Upper lobe of left lung (tissue), 6 donors: Measurements from ENCODE around the gene BORCS6. TPM values are rescaled to one million over a fixed set of nuclear protein-coding genes. Genes with fewer than 3 reads are reported as not detected.

ENCODE experiments used
- ATAC-seq, 2 donors: fragments of 200-7000 bp; cut with Tn5 transposase; one replicate each; pipeline ENCODE4 v1.9.1; 2022; ENCODE audit warnings: mild to moderate bottlenecking in 2 of 2, moderate library complexity in 2 of 2; ENCODE audit not compliant: low FRiP score in 2 of 2
- DNase-seq, 2 donors: peaks; one replicate each; pipeline ENCODE4 v3.0.0-alpha.2; 2019 to 2020
- H3K27ac ChIP-seq, 4 donors: fragments of 200-600 bp; sonication (generic); one replicate each; pipeline ENCODE4 v1.5.1; 2016 to 2019
- H3K27me3 ChIP-seq, 4 donors: fragments of 200-600 bp; sonication (generic); one replicate each; pipeline ENCODE4 v1.5.1; 2017 to 2019
- H3K36me3 ChIP-seq, 4 donors: fragments of 200-600 bp; sonication (generic); one replicate each; pipeline ENCODE4 v1.5.1; 2016 to 2019
- H3K4me1 ChIP-seq, 4 donors: fragments of 200-600 bp; sonication (generic); one replicate each; pipeline ENCODE4 v1.5.1; 2018 to 2019
- H3K4me3 ChIP-seq, 4 donors: fragments of 200-600 bp; sonication (generic); one replicate each; pipeline ENCODE4 v1.5.1; 2017 to 2019; ENCODE audit warnings: mild to moderate bottlenecking in 2 of 4, moderate library complexity in 1 of 4
- H3K9me3 ChIP-seq, 4 donors: fragments of 200-600 bp; sonication (generic); one replicate each; pipeline ENCODE4 v1.5.1; 2018 to 2019
- CTCF ChIP-seq, 6 experiments: fragments of 450-650 bp in 4 of 6; fragments of 200-600 bp in 2 of 6; sonication (generic) in 2 of 6; IDR thresholded peaks; one replicate each; pipeline ENCODE4 v1.5.1; 2016 to 2019; ENCODE audit warnings: antibody characterized with exemption in 6 of 6
- EP300 ChIP-seq, 4 donors: sonication (generic); formaldehyde crosslinking; IDR thresholded peaks; one replicate each; pipeline ENCODE4 v1.5.1; 2017; ENCODE audit warnings: antibody characterized with exemption in 4 of 4, control low read depth in 2 of 4
- POLR2A ChIP-seq, 4 donors: fragments of 450-650 bp; IDR thresholded peaks; one replicate each; pipeline ENCODE4 v1.5.1; 2016 to 2017; ENCODE audit warnings: antibody characterized with exemption in 4 of 4, mild to moderate bottlenecking in 2 of 4
- POLR2AphosphoS5 ChIP-seq, 2 donors: sonication (generic); formaldehyde crosslinking; IDR thresholded peaks; one replicate each; pipeline ENCODE4 v1.5.1; 2017; ENCODE audit warnings: antibody characterized with exemption in 2 of 2
- WGBS, 2 donors: methylation state at CpG; one replicate each; pipeline ENCODE4 v1.1.5; 2017 to 2018; 5-methylcytosine and 5-hydroxymethylcytosine counted together
- total RNA-seq, 6 donors: library from RNA; depleted of rRNA in 4 of 6; stranded (reverse); fragments of >200 nt in 4 of 6; gene quantifications; one replicate each; pipeline versions ENCODE4 v1.1.0 to v1.2.1, GENCODE V29; 2016 to 2021
- donor health status: DM: no; HTN: no; CAD: no; lungs with moderate emphysema.
- donor health status: DM: no; HTN: yes; CAD: no; lungs with severe emphysema.

The BORCS6 gene
- total RNA-seq, 6 donors from 2014 or later = 7.3 to 12.5 (median 11.1) TPM

GRCh38 chr17:8159032-8159400, 31.0 kb downstream of the BORCS6 start:
- H3K9me3 ChIP-seq = no peaks in the 10 kb centered on the region
- TF ChIP-seq POLR2AphosphoS5 (IDR thresholded peaks at IDR 0.05) = no peak
- TF ChIP-seq POLR2A (IDR thresholded peaks at IDR 0.05) = no peak
- TF ChIP-seq EP300 (IDR thresholded peaks at IDR 0.05) = no peak
- TF ChIP-seq CTCF (IDR thresholded peaks at IDR 0.05) = no peak
- H3K27me3 ChIP-seq = no peaks in the 10 kb centered on the region
- H3K4me1 ChIP-seq = peaks cover 33 to 57% (median 42%) of the 10 kb centered on the region in 4 donors
- no peak overlapping the region for H3K4me3 ChIP-seq
- ATAC-seq = no peak
- H3K36me3 ChIP-seq = peaks cover 4 to 31% (median 8%) of the 10 kb centered on the region in 4 donors
- 63 to 65% methylated on average over 3 of the region's 3 CpGs for WGBS, 2 donors
- DNase-seq = no peak
- peak overlapping the region in 3 of 4 donors; percentile 43 to 95 (median 80) for H3K27ac ChIP-seq

- DNase-seq (peak; percentile 67 to 94), ATAC-seq (peak; percentile 23 to 28)
- no peak overlapping the region for H3K4me3 ChIP-seq
- no peaks in the 10 kb centered on the region for H3K9me3 ChIP-seq
- WGBS, 2 donors = 46 to 48% methylated on average over 20 of the region's 20 CpGs
- peak overlapping the region; percentile 80 to 100 (median 96) for H3K27ac ChIP-seq
- no peaks in the 10 kb centered on the region for H3K27me3 ChIP-seq
- H3K4me1 ChIP-seq = peaks cover 33 to 57% (median 41%) of the 10 kb centered on the region in 4 donors
- TF ChIP-seq EP300 (IDR thresholded peaks at IDR 0.05) (no peak), CTCF (IDR thresholded peaks at IDR 0.05) (peak; percentile 91 to 95 (median 94)), POLR2AphosphoS5 (IDR thresholded peaks at IDR 0.05) (peak; percentile 27 to 54), POLR2A (IDR thresholded peaks at IDR 0.05) (peak in 1 of 4 donors; percentile 23)
- peaks cover 4 to 31% (median 8%) of the 10 kb centered on the region in 4 donors for H3K36me3 ChIP-seq
These were observed 31.5 kb downstream of the BORCS6 start for GRCh38 chr17:8158267-8159031.

- DNase-seq = peak; percentile 99 to 100
- Histone ChIP-seq H3K36me3 (peaks cover 9 to 34% (median 13%) of the 10 kb centered on the region in 4 donors), H3K9me3 (no peaks in the 10 kb centered on the region), H3K27ac (peak overlapping the region; percentile 98 to 100 (median 99)), H3K27me3 (no peaks in the 10 kb centered on the region), H3K4me1 (peaks cover 34 to 56% (median 42%) of the 10 kb centered on the region in 4 donors), H3K4me3 (peak overlapping the region; percentile 63 to 88 (median 80))
- ATAC-seq = peak; percentile 73 to 89
- 0 to 1% methylated on average over 21 to 40 of the region's 59 CpGs for WGBS, 2 donors
- peak; percentile 99 to 100 for TF ChIP-seq POLR2AphosphoS5 (IDR thresholded peaks at IDR 0.05)
- peak; percentile 93 to 100 (median 100) for TF ChIP-seq POLR2A (IDR thresholded peaks at IDR 0.05)
- peak in 3 of 4 donors; percentile 68 to 91 (median 71) for TF ChIP-seq EP300 (IDR thresholded peaks at IDR 0.05)
- peak in 3 of 6 experiments; percentile 3 to 28 (median 6) for TF ChIP-seq CTCF (IDR thresholded peaks at IDR 0.05)
These were observed 33.6 kb downstream of the BORCS6 start for GRCh38 chr17:8156246-8156992.

GRCh38 chr17:8155996-8156245, 34.1 kb downstream of the BORCS6 start:
- TF ChIP-seq CTCF (IDR thresholded peaks at IDR 0.05) (no peak), POLR2AphosphoS5 (IDR thresholded peaks at IDR 0.05) (no peak), POLR2A (IDR thresholded peaks at IDR 0.05) (no peak), EP300 (IDR thresholded peaks at IDR 0.05) (no peak)
- H3K4me1 ChIP-seq = peaks cover 29 to 56% (median 38%) of the 10 kb centered on the region in 4 donors
- peak overlapping the region; percentile 98 to 100 (median 99) for H3K27ac ChIP-seq
- 0 to 1% methylated on average over 2 to 11 of the region's 11 CpGs for WGBS, 2 donors
- no peaks in the 10 kb centered on the region for H3K9me3 ChIP-seq
- peaks cover 9 to 30% (median 10%) of the 10 kb centered on the region in 4 donors for H3K36me3 ChIP-seq
- DNase-seq (no peak), ATAC-seq (no peak)
- no peaks in the 10 kb centered on the region for H3K27me3 ChIP-seq
- H3K4me3 ChIP-seq = peak overlapping the region; percentile 63 to 88 (median 80)
